ENCODE data around the gene SDHAF3.
"Not testable (repeated sequence)": the region's sequence is repeated elsewhere in the genome, so short reads cannot be mapped to it uniquely, and the experiment has no call there.

SDHAF3 gene

GRCh38 chr7:97126483-97127171, 9.1 kb downstream of the SDHAF3 start:
- H3K9me3 ChIP-seq (ENCODE audit: control insufficient read depth, insufficient read depth, low read length), result no peaks in the 10 kb centered on the region
- no peak overlapping the region for H3K4me3 ChIP-seq (ENCODE audit: low read depth, low read length)
- H3K9ac ChIP-seq (ENCODE audit: low read depth, low read length), result no peak overlapping the region
- peaks cover 4% of the 10 kb centered on the region for H3K4me1 ChIP-seq (ENCODE audit: control insufficient read depth, insufficient read depth, low read length)
- no peaks in the 10 kb centered on the region for H3K36me3 ChIP-seq (ENCODE audit: control insufficient read depth, insufficient read depth, low read length)
- peak overlapping the region; percentile 42 for H3K27ac ChIP-seq (ENCODE audit: low read depth, low read length)
- no peaks in the 10 kb centered on the region for H3K27me3 ChIP-seq (ENCODE audit: control insufficient read depth, insufficient read depth, low read length)

GRCh38 chr7:97128736-97129135, 11.2 kb downstream of the SDHAF3 start:
- no peak overlapping the region for H3K27ac ChIP-seq (ENCODE audit: low read depth, low read length)
- no peak overlapping the region for H3K4me3 ChIP-seq (ENCODE audit: low read depth, low read length)
- no peaks in the 10 kb centered on the region for H3K36me3 ChIP-seq (ENCODE audit: control insufficient read depth, insufficient read depth, low read length)
- H3K4me1 ChIP-seq (ENCODE audit: control insufficient read depth, insufficient read depth, low read length), result peaks cover 15% of the 10 kb centered on the region
- no peaks in the 10 kb centered on the region for H3K9me3 ChIP-seq (ENCODE audit: control insufficient read depth, insufficient read depth, low read length)
- H3K9ac ChIP-seq (ENCODE audit: low read depth, low read length), result no peak overlapping the region
- no peaks in the 10 kb centered on the region for H3K27me3 ChIP-seq (ENCODE audit: control insufficient read depth, insufficient read depth, low read length)

- H3K4me1 ChIP-seq (ENCODE audit: control insufficient read depth, insufficient read depth, low read length), result peaks cover 17% of the 10 kb centered on the region
- H3K27me3 ChIP-seq (ENCODE audit: control insufficient read depth, insufficient read depth, low read length), result no peaks in the 10 kb centered on the region
- H3K36me3 ChIP-seq (ENCODE audit: control insufficient read depth, insufficient read depth, low read length), result no peaks in the 10 kb centered on the region
- no peak overlapping the region for H3K9ac ChIP-seq (ENCODE audit: low read depth, low read length)
- no peak overlapping the region for H3K27ac ChIP-seq (ENCODE audit: low read depth, low read length)
- no peaks in the 10 kb centered on the region for H3K9me3 ChIP-seq (ENCODE audit: control insufficient read depth, insufficient read depth, low read length)
- H3K4me3 ChIP-seq (ENCODE audit: low read depth, low read length), result no peak overlapping the region
These were observed 13.1 kb downstream of the SDHAF3 start for GRCh38 chr7:97130417-97131139.

GRCh38 chr7:97133159-97133558, 15.7 kb downstream of the SDHAF3 start:
- Histone ChIP-seq H3K27me3 (ENCODE audit: control insufficient read depth, insufficient read depth, low read length) (no peaks in the 10 kb centered on the region), H3K4me1 (ENCODE audit: control insufficient read depth, insufficient read depth, low read length) (peaks cover 13% of the 10 kb centered on the region; the same call in 1 of the 2 replicates), H3K36me3 (ENCODE audit: control insufficient read depth, insufficient read depth, low read length) (peaks cover 9% of the 10 kb centered on the region; the same call in 1 of the 2 replicates), H3K4me3 (ENCODE audit: low read depth, low read length) (no peak overlapping the region), H3K9ac (ENCODE audit: low read depth, low read length) (no peak overlapping the region), H3K27ac (ENCODE audit: low read depth, low read length) (no peak overlapping the region), H3K9me3 (ENCODE audit: control insufficient read depth, insufficient read depth, low read length) (peaks cover 10% of the 10 kb centered on the region)

- no peak overlapping the region for H3K9ac ChIP-seq (ENCODE audit: low read depth, low read length)
- no peaks in the 10 kb centered on the region for H3K27me3 ChIP-seq (ENCODE audit: control insufficient read depth, insufficient read depth, low read length)
These were observed 21.3 kb downstream of the SDHAF3 start for GRCh38 chr7:97138830-97139229.

GRCh38 chr7:97145068-97145467, 27.6 kb downstream of the SDHAF3 start:
- Histone ChIP-seq H3K4me3 (ENCODE audit: low read depth, low read length) (no peak overlapping the region), H3K36me3 (ENCODE audit: control insufficient read depth, insufficient read depth, low read length) (peaks cover 6% of the 10 kb centered on the region; the same call in 1 of the 2 replicates), H3K9ac (ENCODE audit: low read depth, low read length) (no peak overlapping the region), H3K9me3 (ENCODE audit: control insufficient read depth, insufficient read depth, low read length) (peaks cover 10% of the 10 kb centered on the region), H3K27ac (ENCODE audit: low read depth, low read length) (no peak overlapping the region), H3K4me1 (ENCODE audit: control insufficient read depth, insufficient read depth, low read length) (no peaks in the 10 kb centered on the region), H3K27me3 (ENCODE audit: control insufficient read depth, insufficient read depth, low read length) (no peaks in the 10 kb centered on the region)

More at GRCh38 chr7:97138830-97139229, 21.3 kb downstream of the SDHAF3 start:
- peaks cover 38% of the 10 kb centered on the region for H3K9me3 ChIP-seq (ENCODE audit: control insufficient read depth, insufficient read depth, low read length)
- H3K4me3 ChIP-seq (ENCODE audit: low read depth, low read length), result no peak overlapping the region
- H3K27ac ChIP-seq (ENCODE audit: low read depth, low read length), result no peak overlapping the region
- H3K4me1 ChIP-seq (ENCODE audit: control insufficient read depth, insufficient read depth, low read length), result peaks cover 1% of the 10 kb centered on the region; the same call in 1 of the 2 replicates
- peaks cover 28% of the 10 kb centered on the region for H3K36me3 ChIP-seq (ENCODE audit: control insufficient read depth, insufficient read depth, low read length)

- no peak overlapping the region for H3K4me3 ChIP-seq (ENCODE audit: low read depth, low read length)
- no peak overlapping the region for H3K27ac ChIP-seq (ENCODE audit: low read depth, low read length)
- 0 out of 2 replicates have a peak, but pooled peaks cover 2% of the 10 kb centered on the region for H3K36me3 ChIP-seq (ENCODE audit: control insufficient read depth, insufficient read depth, low read length)
- no peak overlapping the region for H3K9ac ChIP-seq (ENCODE audit: low read depth, low read length)
- H3K9me3 ChIP-seq (ENCODE audit: control insufficient read depth, insufficient read depth, low read length), result no peaks in the 10 kb centered on the region
- no peaks in the 10 kb centered on the region for H3K27me3 ChIP-seq (ENCODE audit: control insufficient read depth, insufficient read depth, low read length)
- H3K4me1 ChIP-seq (ENCODE audit: control insufficient read depth, insufficient read depth, low read length), result peaks cover 3% of the 10 kb centered on the region; the same call in 1 of the 2 replicates
These were observed 32.3 kb downstream of the SDHAF3 start for GRCh38 chr7:97149843-97150242.

GRCh38 chr7:97155897-97156418, 38.5 kb downstream of the SDHAF3 start:
- Histone ChIP-seq H3K9me3 (ENCODE audit: control insufficient read depth, insufficient read depth, low read length) (peaks cover 14% of the 10 kb centered on the region), H3K36me3 (ENCODE audit: control insufficient read depth, insufficient read depth, low read length) (peaks cover 3% of the 10 kb centered on the region; the same call in 1 of the 2 replicates), H3K27ac (ENCODE audit: low read depth, low read length) (no peak overlapping the region), H3K27me3 (ENCODE audit: control insufficient read depth, insufficient read depth, low read length) (no peaks in the 10 kb centered on the region), H3K4me3 (ENCODE audit: low read depth, low read length) (no peak overlapping the region), H3K4me1 (ENCODE audit: control insufficient read depth, insufficient read depth, low read length) (peaks cover 3% of the 10 kb centered on the region; the same call in 1 of the 2 replicates), H3K9ac (ENCODE audit: low read depth, low read length) (no peak overlapping the region)

- not testable (repeated sequence) for H3K9ac ChIP-seq (ENCODE audit: low read depth, low read length); H3K4me1 ChIP-seq (ENCODE audit: control insufficient read depth, insufficient read depth, low read length); H3K36me3 ChIP-seq (ENCODE audit: control insufficient read depth, insufficient read depth, low read length); H3K4me3 ChIP-seq (ENCODE audit: low read depth, low read length); H3K27ac ChIP-seq (ENCODE audit: low read depth, low read length); H3K27me3 ChIP-seq (ENCODE audit: control insufficient read depth, insufficient read depth, low read length)
- H3K9me3 ChIP-seq (ENCODE audit: control insufficient read depth, insufficient read depth, low read length), result peaks cover 19% of the 10 kb centered on the region
These were observed 42.5 kb downstream of the SDHAF3 start for GRCh38 chr7:97159984-97160383.

GRCh38 chr7:97161609-97162008, 44.1 kb downstream of the SDHAF3 start:
- H3K9me3 ChIP-seq (ENCODE audit: control insufficient read depth, insufficient read depth, low read length), result peaks cover 19% of the 10 kb centered on the region
- H3K4me3 ChIP-seq (ENCODE audit: low read depth, low read length); H3K4me1 ChIP-seq (ENCODE audit: control insufficient read depth, insufficient read depth, low read length); H3K9ac ChIP-seq (ENCODE audit: low read depth, low read length); H3K27ac ChIP-seq (ENCODE audit: low read depth, low read length); H3K36me3 ChIP-seq (ENCODE audit: control insufficient read depth, insufficient read depth, low read length); H3K27me3 ChIP-seq (ENCODE audit: control insufficient read depth, insufficient read depth, low read length): not testable (repeated sequence)

- Histone ChIP-seq H3K27ac (ENCODE audit: low read depth, low read length) (no peak overlapping the region), H3K4me3 (ENCODE audit: low read depth, low read length) (no peak overlapping the region), H3K4me1 (ENCODE audit: control insufficient read depth, insufficient read depth, low read length) (0 out of 2 replicates have a peak, but pooled peaks cover 12% of the 10 kb centered on the region), H3K9ac (ENCODE audit: low read depth, low read length) (no peak overlapping the region), H3K9me3 (ENCODE audit: control insufficient read depth, insufficient read depth, low read length) (peaks cover 10% of the 10 kb centered on the region; the same call in 1 of the 2 replicates), H3K36me3 (ENCODE audit: control insufficient read depth, insufficient read depth, low read length) (no peaks in the 10 kb centered on the region; the same call in 1 of the 2 replicates), H3K27me3 (ENCODE audit: control insufficient read depth, insufficient read depth, low read length) (no peaks in the 10 kb centered on the region)
These were observed 48.8 kb downstream of the SDHAF3 start for GRCh38 chr7:97166308-97166707.

Measured in HUES48 (cell line).